HCT116 (cell line): Measurements from ENCODE around the gene SELENOM.

ENCODE experiments used
- ATF3 ChIP-seq: IDR thresholded peaks from 2 replicates; pipeline ENCODE4 v1.6.1; 2012
- CTCF ChIP-seq, 3 experiments: fragments of 200-600 bp in 1 of 3; sonication (generic) in 1 of 3; IDR thresholded peaks in 2 of 3; conservative IDR thresholded peaks in 1 of 3; 2 replicates each; pipeline ENCODE4 v1.5.1; 2012 to 2017; ENCODE audit warnings: low read depth in 2 of 3, low read length in 2 of 3, antibody characterized with exemption in 1 of 3, borderline replicate concordance in 1 of 3, control low read depth in 1 of 3, mild to moderate bottlenecking in 1 of 3, mixed read lengths in 1 of 3, mixed run types in 1 of 3, moderate library complexity in 1 of 3; ENCODE audit not compliant: insufficient read depth in 1 of 3
- POLR2A ChIP-seq: IDR thresholded peaks from 2 replicates; pipeline ENCODE4 v1.7.0; 2011; ENCODE audit warnings: borderline replicate concordance; ENCODE audit not compliant: insufficient read depth, insufficient read length; ENCODE audit errors: extremely low read depth
- RAD21 ChIP-seq: IDR thresholded peaks from 2 replicates; pipeline ENCODE4 v1.6.1; 2012; ENCODE audit warnings: low read depth, mild to moderate bottlenecking
- YY1 ChIP-seq: IDR thresholded peaks from 2 replicates; pipeline ENCODE4 v1.6.1; 2011; ENCODE audit warnings: low read length, low read depth, moderate library complexity, mild to moderate bottlenecking; ENCODE audit not compliant: insufficient replicate concordance; ENCODE audit errors: extremely low read depth

- TF ChIP-seq RAD21 (no peak), CTCF (IDR thresholded peaks at IDR 0.05 in 2 of 3, conservative IDR thresholded peaks at IDR 0.05 in 1 of 3; ENCODE audit: borderline replicate concordance in 1 of 3, insufficient read depth in 1 of 3, low read depth in 2 of 3, low read length in 2 of 3) (no peak), YY1 (no peak), ATF3 (no peak), POLR2A (no peak)
Observed at GRCh38 chr22:31103111-31103510, 4.3 kb downstream of the SELENOM start.
